Measurements from ENCODE around the gene KISS1R.
"Not testable (repeated sequence)": the region's sequence is repeated elsewhere in the genome, so short reads cannot be mapped to it uniquely, and the experiment has no call there.

Gene KISS1R

GRCh38 chr19:881385-882071 lies 35.6 kb upstream of the KISS1R start:
- no peak for DNase-seq (ENCODE audit: low read depth)

- no peak for DNase-seq (ENCODE audit: low read depth)
Measured at GRCh38 chr19:882871-883497, 34.1 kb upstream of the KISS1R start.

- DNase-seq (ENCODE audit: low read depth) = no peak
Measured at GRCh38 chr19:883661-884211, 33.4 kb upstream of the KISS1R start.

GRCh38 chr19:884420-885211 lies 32.5 kb upstream of the KISS1R start:
- no peak for DNase-seq (ENCODE audit: low read depth)

GRCh38 chr19:885536-886224 lies 31.5 kb upstream of the KISS1R start:
- no peak for DNase-seq (ENCODE audit: low read depth)

- DNase-seq (ENCODE audit: low read depth) = peak; percentile 80
Measured at GRCh38 chr19:887072-887471, 30.1 kb upstream of the KISS1R start.

- no peak for DNase-seq (ENCODE audit: low read depth)
Measured at GRCh38 chr19:887599-887998, 29.5 kb upstream of the KISS1R start.

GRCh38 chr19:888581-889385 lies 28.4 kb upstream of the KISS1R start:
- DNase-seq (ENCODE audit: low read depth) = no peak

- DNase-seq (ENCODE audit: low read depth) = no peak
Measured at GRCh38 chr19:889662-890295, 27.4 kb upstream of the KISS1R start.

GRCh38 chr19:890831-891230 lies 26.3 kb upstream of the KISS1R start:
- DNase-seq (ENCODE audit: low read depth) = no peak

GRCh38 chr19:891421-892200 lies 25.5 kb upstream of the KISS1R start:
- not testable (repeated sequence) for DNase-seq (ENCODE audit: low read depth)

- no peak for DNase-seq (ENCODE audit: low read depth)
Measured at GRCh38 chr19:892243-892893, 24.8 kb upstream of the KISS1R start.

- DNase-seq (ENCODE audit: low read depth) = peak; percentile 93
Measured at GRCh38 chr19:892894-893689, 24.0 kb upstream of the KISS1R start, which contains the start of the genes MED16 and RNU6-9. MED16 (minus strand) TSS chr19:893187; CDS start chr19:891131, 2,056 bp downstream. RNU6-9 (plus strand) TSS chr19:893484.

GRCh38 chr19:896434-896833 lies 20.7 kb upstream of the KISS1R start:
- no peak for DNase-seq (ENCODE audit: low read depth)

GRCh38 chr19:896999-897398 lies 20.1 kb upstream of the KISS1R start:
- no peak for DNase-seq (ENCODE audit: low read depth)

- no peak for DNase-seq (ENCODE audit: low read depth)
Measured at GRCh38 chr19:897442-898039, 19.6 kb upstream of the KISS1R start.

- DNase-seq (ENCODE audit: low read depth) = no peak
Measured at GRCh38 chr19:898663-899062, 18.5 kb upstream of the KISS1R start.

Data from fibroblast of the conjunctiva (primary cell).